ENCODE results near the gene CDC25A. TPM values are rescaled to one million over a fixed set of nuclear protein-coding genes. Genes with fewer than 3 reads are reported as not detected.

The CDC25A gene
- total RNA-seq, 1 experiment from 2014 or later: 12.8 TPM

DNA sequence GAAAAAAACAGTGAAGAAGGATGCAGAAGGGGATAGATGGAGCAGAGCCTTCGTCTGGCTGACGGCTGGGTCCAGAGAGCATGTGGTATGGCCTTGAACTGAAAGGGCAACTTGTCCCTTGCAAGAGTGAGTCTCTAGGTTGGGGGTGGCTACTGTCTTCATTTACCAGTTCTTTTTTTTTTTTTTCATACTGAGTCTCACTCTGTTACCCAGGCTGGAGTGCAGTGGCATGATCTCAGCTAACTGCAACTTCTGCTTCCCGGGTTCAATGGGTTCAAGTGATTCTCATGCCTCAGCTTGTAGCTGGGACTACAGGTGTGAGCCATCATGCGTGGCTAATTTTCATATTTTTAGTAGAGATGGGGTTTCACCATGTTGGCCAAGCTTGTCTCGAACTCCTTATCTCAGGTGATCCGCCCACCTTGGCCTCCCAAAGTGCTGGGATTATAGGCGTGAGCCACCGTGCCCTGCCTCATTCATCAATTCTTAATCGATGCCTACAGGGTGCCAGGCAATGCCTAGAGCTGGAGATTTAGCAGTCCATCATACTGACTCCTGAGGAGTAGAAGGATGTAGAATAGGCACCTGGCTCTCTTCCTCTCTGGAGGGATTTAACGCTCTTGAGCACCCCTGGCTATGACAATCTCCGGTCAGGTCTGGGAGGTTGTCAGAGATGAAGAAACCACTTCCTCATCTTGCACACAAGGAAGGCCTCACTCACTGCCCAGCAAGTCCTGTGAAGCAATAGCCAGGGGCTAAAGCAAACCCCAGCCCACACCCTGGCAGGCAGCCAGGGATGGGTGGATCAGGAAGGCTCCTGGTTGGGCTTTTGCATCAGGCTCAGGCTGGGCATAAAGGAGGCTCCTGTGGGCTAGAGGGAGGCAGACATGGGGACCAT lies 34.6 kb upstream of the CDC25A start, which contains the start of gene CAMP:
Gene CAMP, plus strand, starts transcription at position 880 of the 898 bp plus-strand sequence. Its CDS starts 17 bp downstream, at position 897.
- ChIA-PET CTCF (no interaction called here), POLR2A (interaction anchor here (0.6 kb wide), 1 partner anchor 213 kb away, joined by 3 read pairs; no protein-coding TSS in a partner anchor)
- intact Hi-C loops (cut with micrococcal nuclease; ENCODE audit: unreplicated experiment): no loop called here
- no peak within 1 kb of the TSS for H3K4me3 ChIP-seq (ENCODE audit: low read depth in 2 of 2, low read length in 2 of 2)
- ATAC-seq: no peak
- in situ Hi-C loops (cut with HindIII; ENCODE audit: low pct_unique_long_range_greater_than_20kb, low sequenced_read_pairs): no loop called here
- no TSS peak for BruUV-seq (replicated peaks)
- no peaks in the 10 kb centered on the region for H3K36me3 ChIP-seq (ENCODE audit: control insufficient read depth, insufficient read depth, low read length)
- DNase-seq (ENCODE audit: low read depth, low spot score): no peak
- H3K27ac ChIP-seq (ENCODE audit: low read length): no peak within 1 kb of the TSS
- H3K27me3 ChIP-seq (ENCODE audit: control insufficient read depth, insufficient read depth, low read length): no peaks in the 10 kb centered on the region
- TF ChIP-seq SIN3A (IDR thresholded peaks at IDR 0.05; ENCODE audit: borderline replicate concordance, insufficient read depth, low read depth, low read length) (no peak), TCF7L2 (IDR thresholded peaks at IDR 0.05; ENCODE audit: low read depth, low read length) (no peak), POLR2AphosphoS5 (IDR thresholded peaks at IDR 0.05; ENCODE audit: low read depth, low read length) (no peak)
- TF ChIP-seq, protein P1, sequence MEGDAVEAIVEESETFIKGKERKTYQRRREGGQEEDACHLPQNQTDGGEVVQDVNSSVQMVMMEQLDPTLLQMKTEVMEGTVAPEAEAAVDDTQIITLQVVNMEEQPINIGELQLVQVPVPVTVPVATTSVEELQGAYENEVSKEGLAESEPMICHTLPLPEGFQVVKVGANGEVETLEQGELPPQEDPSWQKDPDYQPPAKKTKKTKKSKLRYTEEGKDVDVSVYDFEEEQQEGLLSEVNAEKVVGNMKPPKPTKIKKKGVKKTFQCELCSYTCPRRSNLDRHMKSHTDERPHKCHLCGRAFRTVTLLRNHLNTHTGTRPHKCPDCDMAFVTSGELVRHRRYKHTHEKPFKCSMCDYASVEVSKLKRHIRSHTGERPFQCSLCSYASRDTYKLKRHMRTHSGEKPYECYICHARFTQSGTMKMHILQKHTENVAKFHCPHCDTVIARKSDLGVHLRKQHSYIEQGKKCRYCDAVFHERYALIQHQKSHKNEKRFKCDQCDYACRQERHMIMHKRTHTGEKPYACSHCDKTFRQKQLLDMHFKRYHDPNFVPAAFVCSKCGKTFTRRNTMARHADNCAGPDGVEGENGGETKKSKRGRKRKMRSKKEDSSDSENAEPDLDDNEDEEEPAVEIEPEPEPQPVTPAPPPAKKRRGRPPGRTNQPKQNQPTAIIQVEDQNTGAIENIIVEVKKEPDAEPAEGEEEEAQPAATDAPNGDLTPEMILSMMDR (IDR thresholded peaks at IDR 0.05): no peak
- TF ChIP-seq, protein P2, sequence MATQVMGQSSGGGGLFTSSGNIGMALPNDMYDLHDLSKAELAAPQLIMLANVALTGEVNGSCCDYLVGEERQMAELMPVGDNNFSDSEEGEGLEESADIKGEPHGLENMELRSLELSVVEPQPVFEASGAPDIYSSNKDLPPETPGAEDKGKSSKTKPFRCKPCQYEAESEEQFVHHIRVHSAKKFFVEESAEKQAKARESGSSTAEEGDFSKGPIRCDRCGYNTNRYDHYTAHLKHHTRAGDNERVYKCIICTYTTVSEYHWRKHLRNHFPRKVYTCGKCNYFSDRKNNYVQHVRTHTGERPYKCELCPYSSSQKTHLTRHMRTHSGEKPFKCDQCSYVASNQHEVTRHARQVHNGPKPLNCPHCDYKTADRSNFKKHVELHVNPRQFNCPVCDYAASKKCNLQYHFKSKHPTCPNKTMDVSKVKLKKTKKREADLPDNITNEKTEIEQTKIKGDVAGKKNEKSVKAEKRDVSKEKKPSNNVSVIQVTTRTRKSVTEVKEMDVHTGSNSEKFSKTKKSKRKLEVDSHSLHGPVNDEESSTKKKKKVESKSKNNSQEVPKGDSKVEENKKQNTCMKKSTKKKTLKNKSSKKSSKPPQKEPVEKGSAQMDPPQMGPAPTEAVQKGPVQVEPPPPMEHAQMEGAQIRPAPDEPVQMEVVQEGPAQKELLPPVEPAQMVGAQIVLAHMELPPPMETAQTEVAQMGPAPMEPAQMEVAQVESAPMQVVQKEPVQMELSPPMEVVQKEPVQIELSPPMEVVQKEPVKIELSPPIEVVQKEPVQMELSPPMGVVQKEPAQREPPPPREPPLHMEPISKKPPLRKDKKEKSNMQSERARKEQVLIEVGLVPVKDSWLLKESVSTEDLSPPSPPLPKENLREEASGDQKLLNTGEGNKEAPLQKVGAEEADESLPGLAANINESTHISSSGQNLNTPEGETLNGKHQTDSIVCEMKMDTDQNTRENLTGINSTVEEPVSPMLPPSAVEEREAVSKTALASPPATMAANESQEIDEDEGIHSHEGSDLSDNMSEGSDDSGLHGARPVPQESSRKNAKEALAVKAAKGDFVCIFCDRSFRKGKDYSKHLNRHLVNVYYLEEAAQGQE (IDR thresholded peaks at IDR 0.05; ENCODE audit: insufficient read depth in 1 of 2, low read depth in 2 of 2, low read length in 1 of 2): no peak
- no peaks in the 10 kb centered on the region for H3K9me3 ChIP-seq (ENCODE audit: control insufficient read depth, insufficient read depth, low read depth, low read length)
- H3K4me1 ChIP-seq (ENCODE audit: control insufficient read depth, insufficient read depth, low read length): no peaks in the 10 kb centered on the region

DNA sequence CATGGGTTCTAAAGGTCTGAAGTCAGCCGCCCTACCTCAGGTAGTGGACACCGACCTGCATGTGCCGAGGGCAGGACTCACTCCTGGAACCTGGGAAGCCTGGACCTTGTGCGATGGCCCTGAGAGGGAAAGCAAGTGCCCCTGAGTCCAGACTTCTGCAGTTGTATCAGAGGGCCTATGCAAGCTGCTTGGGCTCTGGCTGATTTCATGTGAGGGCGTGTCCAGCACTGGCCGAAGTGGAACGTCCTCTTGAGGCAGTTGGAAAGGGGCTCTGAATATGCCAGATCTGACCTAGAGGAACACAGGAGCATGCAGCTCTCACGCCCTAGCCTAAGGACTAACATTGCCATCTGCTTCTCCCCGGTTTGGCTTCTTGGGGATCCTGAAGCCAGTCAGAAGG lies 32.5 kb upstream of the CDC25A start:
- Histone ChIP-seq H3K27ac (ENCODE audit: low read length) (no peak overlapping the region), H3K27me3 (ENCODE audit: control insufficient read depth, insufficient read depth, low read length) (no peaks in the 10 kb centered on the region), H3K4me3 (ENCODE audit: low read depth in 2 of 2, low read length in 2 of 2) (no peak overlapping the region), H3K36me3 (ENCODE audit: control insufficient read depth, insufficient read depth, low read length) (no peaks in the 10 kb centered on the region), H3K9me3 (ENCODE audit: control insufficient read depth, insufficient read depth, low read depth, low read length) (no peaks in the 10 kb centered on the region), H3K4me1 (ENCODE audit: control insufficient read depth, insufficient read depth, low read length) (no peaks in the 10 kb centered on the region; the same call in 1 of the 2 replicates)
- ATAC-seq (no peak), DNase-seq (ENCODE audit: low read depth, low spot score) (no peak)
- ChIA-PET CTCF (no interaction called here), POLR2A (no interaction called here)
- in situ Hi-C loops (cut with HindIII; ENCODE audit: low pct_unique_long_range_greater_than_20kb, low sequenced_read_pairs) (no loop called here), intact Hi-C loops (cut with micrococcal nuclease; ENCODE audit: unreplicated experiment) (no loop called here)
- TF ChIP-seq POLR2AphosphoS5 (IDR thresholded peaks at IDR 0.05; ENCODE audit: low read depth, low read length): no peak
- TF ChIP-seq, protein P2 (IDR thresholded peaks at IDR 0.05; ENCODE audit: insufficient read depth in 1 of 2, low read depth in 2 of 2, low read length in 1 of 2): no peak
- no TSS peak for BruUV-seq (replicated peaks)

Measured in Panc1 (cell line).